Neuronal stem cell (in vitro differentiated cells): ENCODE measurements around the gene AK1.

ENCODE experiments used
- DNase-seq: peaks from one replicate; pipeline ENCODE4 v3.0.0-alpha.2; 2013; ENCODE audit warnings: low spot score
- H2AFZ ChIP-seq: one replicate; pipeline ENCODE4 v1.6.1; 2013; ENCODE audit warnings: mild to moderate bottlenecking, low read length, inconsistent platforms
- H2AK5ac ChIP-seq: 2 replicates; pipeline ENCODE4 v1.6.1; 2013; ENCODE audit warnings: low read depth, mild to moderate bottlenecking, inconsistent platforms, low read length, moderate library complexity, mixed read lengths
- H2BK120ac ChIP-seq: 2 replicates; pipeline ENCODE4 v1.6.1; 2013; ENCODE audit warnings: low read depth, mild to moderate bottlenecking, inconsistent platforms, low read length, moderate library complexity, mixed read lengths
- H2BK12ac ChIP-seq: one replicate; pipeline ENCODE4 v1.6.1; 2013; ENCODE audit warnings: low read length, inconsistent platforms
- H2BK15ac ChIP-seq: 2 replicates; pipeline ENCODE4 v1.6.1; 2013; ENCODE audit warnings: mild to moderate bottlenecking, low read length, inconsistent platforms, mixed read lengths
- H2BK5ac ChIP-seq: one replicate; pipeline ENCODE4 v1.6.1; 2013; ENCODE audit warnings: inconsistent platforms, mild to moderate bottlenecking, low read length, moderate library complexity
- H3K14ac ChIP-seq: one replicate; pipeline ENCODE4 v1.6.1; 2013; ENCODE audit warnings: low read length, inconsistent platforms
- H3K18ac ChIP-seq: 2 replicates; pipeline ENCODE4 v1.6.1; 2013; ENCODE audit warnings: low read length, inconsistent platforms
- H3K23ac ChIP-seq: 2 replicates; pipeline ENCODE4 v1.6.1; 2013; ENCODE audit warnings: low read depth, mild to moderate bottlenecking, mixed read lengths, low read length, inconsistent platforms; ENCODE audit not compliant: poor library complexity
- H3K27ac ChIP-seq: replicated peaks from 3 replicates; pipeline ENCODE4 v1.5.1; 2013; ENCODE audit warnings: low read length, inconsistent platforms
- H3K27me3 ChIP-seq, 3 experiments: 2 replicates each; pipeline ENCODE4 v1.6.1; 2013; ENCODE audit warnings: low read length in 3 of 3, mild to moderate bottlenecking in 2 of 3, inconsistent platforms in 1 of 3, low read depth in 1 of 3, mixed read lengths in 1 of 3, moderate library complexity in 1 of 3; ENCODE audit not compliant: control insufficient read depth in 3 of 3, insufficient read depth in 3 of 3
- H3K36me3 ChIP-seq, 2 donors: replicated peaks in 1 of 2; 2 replicates each; pipeline ENCODE4 v1.6.1; 2013; ENCODE audit warnings: low read length in 2 of 2; ENCODE audit not compliant: control insufficient read depth in 2 of 2, insufficient read depth in 2 of 2
- H3K4ac ChIP-seq: 2 replicates; pipeline ENCODE4 v1.6.1; 2013; ENCODE audit warnings: inconsistent platforms, mild to moderate bottlenecking, low read length, moderate library complexity
- H3K4me1 ChIP-seq, 2 donors: 1 replicate in 1 of 2; 2 replicates in 1 of 2; pipeline ENCODE4 v1.6.1; 2013; ENCODE audit warnings: low read length in 2 of 2, low read depth in 1 of 2; ENCODE audit not compliant: control insufficient read depth in 2 of 2, insufficient read depth in 1 of 2
- H3K4me2 ChIP-seq: one replicate; pipeline ENCODE4 v1.6.1; 2013; ENCODE audit warnings: mild to moderate bottlenecking, low read length, inconsistent platforms; ENCODE audit not compliant: insufficient read depth, poor library complexity, severe bottlenecking
- H3K4me3 ChIP-seq, 2 donors: 2 replicates each; pipeline ENCODE4 v1.5.1; 2013; ENCODE audit warnings: low read length in 2 of 2, mild to moderate bottlenecking in 2 of 2, inconsistent platforms in 1 of 2, moderate library complexity in 1 of 2
- H3K79me1 ChIP-seq: one replicate; pipeline ENCODE4 v1.6.1; 2013; ENCODE audit warnings: low read depth, mild to moderate bottlenecking, inconsistent platforms, low read length, moderate library complexity
- H3K9ac ChIP-seq: one replicate; pipeline ENCODE4 v1.6.1; 2013; ENCODE audit warnings: mild to moderate bottlenecking, low read depth, low read length, inconsistent platforms; ENCODE audit not compliant: poor library complexity
- H3K9me3 ChIP-seq, 2 donors: replicated peaks in 1 of 2; 2 replicates each; pipeline versions ENCODE3 to v1.6.1; 2013; ENCODE audit warnings: low read length in 2 of 2, mild to moderate bottlenecking in 2 of 2, inconsistent platforms in 1 of 2, low read depth in 1 of 2, mixed read lengths in 1 of 2, moderate library complexity in 1 of 2; ENCODE audit not compliant: control insufficient read depth in 2 of 2, insufficient read depth in 1 of 2
- H4K8ac ChIP-seq: one replicate; pipeline ENCODE4 v1.6.1; 2013; ENCODE audit warnings: low read depth, mild to moderate bottlenecking, inconsistent platforms, low read length, moderate library complexity
- H4K91ac ChIP-seq: one replicate; pipeline ENCODE4 v1.6.1; 2013; ENCODE audit warnings: low read length, low read depth, mild to moderate bottlenecking, inconsistent platforms; ENCODE audit not compliant: poor library complexity
- WGBS, 2 donors: extraction: QIAGEN DNeasy Blood & Tissue Kit; methylation state at CpG; one replicate each; pipeline ENCODE4 v1.1.7; 2013; ENCODE audit warnings: missing lambda C conversion rate in 2 of 2, mixed read lengths in 1 of 2; ENCODE audit not compliant: insufficient read length in 2 of 2, insufficient replicate concordance in 1 of 2; ENCODE audit errors: extremely low coverage in 2 of 2; 5-methylcytosine and 5-hydroxymethylcytosine counted together

The AK1 gene

GRCh38 chr9:127825319-127826051 lies 52.0 kb downstream of the AK1 start:
- no peak overlapping the region for H4K91ac ChIP-seq
- H3K36me3 ChIP-seq = no peaks in the 10 kb centered on the region
- peaks cover 5% of the 10 kb centered on the region in 2 donors for H3K9me3 ChIP-seq
- H2AK5ac ChIP-seq = peak overlapping the region; percentile 90
- no CpG with 5 or more reads among the region's 42 CpGs for WGBS, 2 donors
- peak overlapping the region; percentile 30 for H3K4me2 ChIP-seq
- H3K79me1 ChIP-seq = no peaks in the 10 kb centered on the region
- H3K4ac ChIP-seq = no peak overlapping the region
- DNase-seq = peak; percentile 58
- H3K4me3 ChIP-seq = peak overlapping the region in 1 of 2 donors; percentile 44
- H2BK5ac ChIP-seq = no peak overlapping the region
- H2BK15ac ChIP-seq = peak overlapping the region; percentile 82
- peak overlapping the region; percentile 88 for H3K18ac ChIP-seq
- H3K14ac ChIP-seq = peak overlapping the region; percentile 63
- peak overlapping the region; percentile 86 for H3K9ac ChIP-seq
- H2BK12ac ChIP-seq = no peak overlapping the region
- H3K23ac ChIP-seq = peak overlapping the region; percentile 97
- H3K27me3 ChIP-seq = peaks cover 0 to 18% (median 0%) of the 10 kb centered on the region in 3 experiments
- peaks cover 8 to 11% of the 10 kb centered on the region in 2 donors for H3K4me1 ChIP-seq
- H2AFZ ChIP-seq = peak overlapping the region; percentile 75
- peak overlapping the region; percentile 66 for H2BK120ac ChIP-seq
- no peak overlapping the region for H4K8ac ChIP-seq
- no peak overlapping the region for H3K27ac ChIP-seq

DNA sequence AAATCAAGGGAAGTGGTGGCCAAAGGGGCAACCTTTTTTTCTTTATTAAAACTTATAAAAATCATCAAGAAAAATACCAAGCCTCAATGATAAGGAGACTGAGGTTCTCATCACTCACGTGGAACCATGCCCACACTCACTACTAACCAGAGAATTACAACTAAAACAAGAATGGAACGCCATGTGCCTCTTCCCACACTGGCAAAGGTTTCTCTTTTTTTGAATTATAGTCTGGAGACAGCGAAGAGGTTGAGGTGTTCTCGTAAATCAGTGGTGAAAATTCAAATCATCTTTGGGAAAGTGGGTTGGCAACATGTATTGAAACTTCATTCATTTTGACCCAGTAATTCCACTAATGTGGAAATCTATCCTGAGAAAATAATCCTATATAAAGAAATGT lies 55.4 kb downstream of the AK1 start:
- Histone ChIP-seq H3K79me1 (no peaks in the 10 kb centered on the region), H3K4ac (no peak overlapping the region), H3K9ac (no peak overlapping the region), H3K4me3 (no peak overlapping the region), H2BK15ac (no peak overlapping the region), H3K4me1 (peaks cover 3 to 6% of the 10 kb centered on the region in 2 donors), H4K8ac (no peak overlapping the region), H3K27me3 (peaks cover 0 to 15% (median 0%) of the 10 kb centered on the region in 3 experiments), H4K91ac (no peak overlapping the region), H2BK5ac (no peak overlapping the region), H3K36me3 (no peaks in the 10 kb centered on the region), H3K14ac (no peak overlapping the region), H2BK120ac (no peak overlapping the region), H2AFZ (no peak overlapping the region), H2AK5ac (no peak overlapping the region), H2BK12ac (no peak overlapping the region), H3K4me2 (no peak overlapping the region), H3K18ac (no peak overlapping the region), H3K27ac (no peak overlapping the region), H3K9me3 (peaks cover 0 to 2% of the 10 kb centered on the region in 2 donors), H3K23ac (no peak overlapping the region)
- DNase-seq = no peak
- no CpG with 5 or more reads among the region's 4 CpGs for WGBS, 2 donors

DNA sequence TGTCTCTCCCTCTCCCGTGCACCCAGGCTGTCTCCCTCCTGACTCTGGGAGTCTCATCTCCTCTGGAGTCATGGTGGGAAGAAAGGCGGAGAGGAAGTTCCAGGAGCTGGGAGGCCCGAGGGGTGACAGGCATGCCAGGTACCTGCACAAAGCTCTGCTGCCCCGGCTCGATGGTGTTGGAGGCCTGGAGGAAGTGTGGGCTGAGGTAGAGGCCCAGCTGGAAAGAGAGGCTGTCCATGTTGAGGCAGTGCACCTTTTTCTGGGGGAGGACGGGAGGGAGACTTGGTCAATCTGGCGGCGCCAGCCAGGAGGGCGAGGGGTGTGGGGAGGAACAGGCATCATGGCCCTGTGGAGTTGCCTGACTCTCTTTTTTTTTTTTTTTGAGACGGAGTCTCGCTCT lies 58.9 kb downstream of the AK1 start:
- Histone ChIP-seq H3K27me3 (no peaks in the 10 kb centered on the region), H3K4me1 (peaks cover 0 to 3% of the 10 kb centered on the region in 2 donors)

DNA sequence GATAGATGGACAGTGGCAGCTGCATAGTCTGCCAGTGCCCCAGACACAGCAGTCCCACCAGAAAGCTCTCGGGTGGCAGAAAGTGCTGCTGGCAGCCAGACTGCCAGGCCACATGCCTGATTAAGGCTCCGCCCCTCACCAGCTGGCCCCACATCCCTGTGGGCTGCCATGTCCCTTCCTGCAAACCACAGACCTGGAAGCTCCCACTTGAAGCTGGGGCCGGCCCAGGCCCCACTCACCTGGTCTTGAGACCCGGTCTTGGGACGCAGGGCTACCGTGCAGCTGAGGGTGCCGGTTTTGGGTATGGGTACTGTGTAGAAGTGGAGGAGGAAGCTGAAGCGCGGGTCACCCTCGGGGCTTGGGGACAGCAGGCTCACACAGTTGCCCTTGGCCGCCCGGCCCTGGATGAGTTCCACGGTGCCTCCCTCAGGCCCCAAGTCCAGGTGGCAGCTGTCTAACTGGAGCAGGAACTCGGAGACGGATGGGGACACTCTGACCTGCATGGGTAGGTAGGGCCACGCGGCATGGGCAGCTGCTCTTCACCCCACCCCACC lies 59.5 kb downstream of the AK1 start:
- H2BK15ac ChIP-seq = no peak overlapping the region
- DNase-seq = no peak
- no peak overlapping the region for H3K4ac ChIP-seq
- H2BK12ac ChIP-seq = no peak overlapping the region
- peak overlapping the region; percentile 22 for H2BK120ac ChIP-seq
- WGBS, 2 donors = no CpG with 5 or more reads among the region's 17 CpGs
- peak overlapping the region; percentile 75 for H2BK5ac ChIP-seq
- H3K23ac ChIP-seq = peak overlapping the region; percentile 73
- H3K27ac ChIP-seq = no peak overlapping the region
- no peaks in the 10 kb centered on the region for H3K27me3 ChIP-seq
- H3K18ac ChIP-seq = no peak overlapping the region
- H3K14ac ChIP-seq = peak overlapping the region; percentile 8
- H3K9ac ChIP-seq = no peak overlapping the region
- H2AFZ ChIP-seq = no peak overlapping the region
- no peak overlapping the region for H3K4me2 ChIP-seq
- no peak overlapping the region for H4K91ac ChIP-seq
- H3K4me3 ChIP-seq = peak overlapping the region in 1 of 2 donors; percentile 12
- H4K8ac ChIP-seq = no peak overlapping the region
- H3K4me1 ChIP-seq = peaks cover 0 to 3% of the 10 kb centered on the region in 2 donors
- peaks cover 14 to 18% of the 10 kb centered on the region in 2 donors for H3K36me3 ChIP-seq
- H3K9me3 ChIP-seq = peaks cover 0 to 2% of the 10 kb centered on the region in 2 donors
- no peaks in the 10 kb centered on the region for H3K79me1 ChIP-seq
- H2AK5ac ChIP-seq = no peak overlapping the region

More for the DNA sequence above, 58.9 kb downstream of the AK1 start:
- WGBS, 2 donors = no CpG with 5 or more reads among the region's 11 CpGs
- no peak for DNase-seq
- Histone ChIP-seq H3K9ac (no peak overlapping the region), H3K36me3 (peaks cover 7 to 13% of the 10 kb centered on the region in 2 donors), H3K23ac (peak overlapping the region; percentile 73), H3K79me1 (no peaks in the 10 kb centered on the region), H3K27ac (no peak overlapping the region), H2BK15ac (no peak overlapping the region), H2AFZ (no peak overlapping the region), H2BK120ac (peak overlapping the region; percentile 22), H2AK5ac (no peak overlapping the region), H3K9me3 (peaks cover 0 to 2% of the 10 kb centered on the region in 2 donors), H3K4ac (no peak overlapping the region), H2BK5ac (peak overlapping the region; percentile 75), H3K4me2 (no peak overlapping the region), H3K18ac (no peak overlapping the region), H3K4me3 (no peak overlapping the region), H4K91ac (no peak overlapping the region), H2BK12ac (no peak overlapping the region), H4K8ac (no peak overlapping the region), H3K14ac (peak overlapping the region; percentile 38)
